OCI-M2 (cell line): Measurements from ENCODE around the gene DPF1.

Source experiments
- DNase-seq: peaks from one replicate; lab custom pipeline; 2025; ENCODE audit not compliant: unreplicated experiment; lab: John Stamatoyannopoulos, UW

DPF1 gene

GRCh38 chr19:38168637-38169036 lies 55.4 kb downstream of the DPF1 start:
- no peak for DNase-seq

- DNase-seq, result no peak
Observed at GRCh38 chr19:38165335-38165734, 58.7 kb downstream of the DPF1 start.

DNA sequence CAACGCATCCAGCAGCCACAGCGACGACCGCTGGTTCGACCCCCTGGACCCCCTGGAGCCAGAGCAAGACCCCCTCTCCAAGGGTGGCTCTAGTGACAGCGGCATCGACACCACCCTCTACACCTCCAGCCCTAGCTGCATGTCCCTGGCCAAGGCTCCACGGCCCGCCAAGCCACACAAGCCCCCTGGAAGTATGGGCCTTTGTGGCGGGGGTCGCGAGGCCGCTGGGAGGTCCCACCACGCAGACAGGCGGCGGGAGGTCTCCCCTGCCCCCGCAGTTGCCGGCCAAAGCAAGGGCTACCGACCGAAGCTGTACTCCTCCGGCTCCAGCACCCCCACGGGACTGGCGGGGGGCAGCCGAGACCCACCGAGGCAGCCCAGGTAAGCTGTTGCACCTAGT lies 59.5 kb downstream of the DPF1 start:
- DNase-seq, result no peak

DNA sequence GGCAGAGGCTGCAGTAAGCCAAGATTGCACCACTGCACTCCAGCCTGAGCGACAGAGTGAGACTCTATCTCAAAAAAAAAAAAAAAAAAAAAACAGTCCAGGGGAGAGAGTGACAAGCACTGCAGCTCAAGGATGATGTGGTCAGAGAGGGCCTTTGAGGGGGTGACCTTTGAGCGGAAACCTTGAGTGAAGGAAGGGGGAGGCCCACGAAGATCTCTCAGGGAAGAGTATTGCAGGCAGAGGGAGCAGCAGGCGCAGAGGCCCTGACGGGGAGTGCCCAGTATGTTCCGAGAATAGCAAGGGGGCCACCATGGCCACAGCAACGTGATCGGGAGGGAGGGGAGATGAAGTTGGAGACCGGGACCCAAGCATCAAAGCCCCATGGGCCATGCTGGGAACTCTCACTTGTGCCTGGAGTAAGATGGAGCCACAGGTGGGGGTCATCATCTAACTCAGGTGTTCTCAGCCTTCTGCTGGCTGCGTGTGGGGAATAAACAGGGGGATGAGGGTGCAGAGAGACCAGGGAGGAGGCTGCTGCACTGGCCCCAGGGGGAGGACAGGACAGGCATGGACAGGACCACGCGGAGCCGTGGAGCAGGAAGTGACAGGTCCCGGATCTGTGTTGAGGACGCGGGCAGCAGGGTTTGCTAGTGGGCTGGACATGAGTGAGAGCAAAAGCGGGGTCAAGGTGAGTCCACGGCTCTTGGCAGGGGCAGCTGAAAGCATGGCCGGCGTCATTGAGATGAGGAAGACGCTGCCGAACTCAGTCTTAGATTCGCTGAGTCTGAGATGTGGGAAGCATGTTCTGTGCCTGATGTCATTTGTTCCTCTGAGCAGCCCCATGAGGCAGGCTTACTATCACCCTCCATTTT lies 60.4 kb downstream of the DPF1 start:
- no peak for DNase-seq

- no peak for DNase-seq
Observed at GRCh38 chr19:38162632-38163031, 61.4 kb downstream of the DPF1 start.

- no peak for DNase-seq
Observed at GRCh38 chr19:38162094-38162493, 61.9 kb downstream of the DPF1 start.
